GM21367 (cell line): ENCODE measurements around the gene CALY.

Source experiments
- ATAC-seq: cut with Tn5 transposase; IDR thresholded peaks from one replicate; pipeline ENCODE4 v1.9.1; 2021; ENCODE audit not compliant: unreplicated experiment

Gene CALY

DNA sequence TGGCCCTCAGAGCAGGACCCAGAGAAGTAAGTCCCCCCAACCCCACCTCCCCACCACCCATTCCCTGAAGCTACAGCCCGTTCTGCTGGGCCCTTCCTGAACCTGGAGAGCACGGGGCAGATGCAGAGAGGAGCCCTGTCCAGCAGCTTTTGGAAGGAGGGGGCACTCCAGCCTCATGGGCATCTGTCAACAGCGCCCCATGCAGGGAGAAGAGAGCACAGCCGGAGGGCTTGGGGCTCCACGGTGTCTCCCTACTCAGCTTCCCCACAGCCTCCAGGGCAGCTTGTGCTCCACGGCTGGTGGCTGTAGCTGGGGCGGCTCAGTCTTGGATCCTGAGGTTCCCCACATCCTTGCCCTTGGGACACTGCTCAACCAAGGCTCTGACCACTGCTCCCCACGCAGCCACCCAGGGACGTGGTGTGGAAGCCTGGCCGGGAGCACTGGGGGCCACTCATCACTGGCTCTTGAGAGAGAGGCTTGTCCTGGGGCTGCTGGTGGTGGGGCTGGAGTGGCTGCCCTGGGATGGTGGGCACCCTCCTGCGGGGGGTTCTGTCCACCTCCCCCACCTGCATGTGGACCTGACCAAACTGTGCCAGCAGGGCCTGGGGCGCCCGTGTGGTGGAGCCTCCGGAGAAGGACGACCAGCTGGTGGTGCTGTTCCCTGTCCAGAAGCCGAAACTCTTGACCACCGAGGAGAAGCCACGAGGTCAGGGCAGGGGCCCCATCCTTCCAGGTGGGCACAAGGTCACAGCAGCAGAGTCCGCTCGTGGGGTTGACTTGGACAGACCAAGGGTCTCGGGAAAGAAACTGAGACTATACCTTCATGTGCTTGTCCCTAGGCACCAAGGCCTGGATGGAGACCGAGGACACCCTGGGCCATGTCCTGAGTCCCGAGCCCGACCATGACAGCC, 15.0 kb upstream of the CALY start:
- ATAC-seq = no peak

DNA sequence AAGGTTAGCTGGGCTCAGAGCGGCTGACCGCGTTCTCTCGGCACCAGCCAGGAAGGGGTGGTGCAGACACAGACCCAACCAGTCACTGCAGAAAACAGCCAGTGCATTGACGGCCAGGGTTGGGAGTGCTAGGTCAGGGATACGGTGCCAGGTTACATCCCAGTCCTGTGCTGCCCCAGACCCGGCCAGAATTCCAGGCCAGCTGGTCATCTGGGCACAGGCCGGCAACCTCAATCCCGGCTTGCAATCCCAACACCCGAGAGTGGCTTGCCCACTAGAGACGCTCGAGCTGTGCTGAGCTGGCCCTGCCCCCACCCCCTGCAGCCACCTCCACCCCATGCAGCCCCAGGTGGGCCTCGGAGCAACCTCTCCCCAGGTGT, 14.2 kb upstream of the CALY start:
- no peak for ATAC-seq

DNA sequence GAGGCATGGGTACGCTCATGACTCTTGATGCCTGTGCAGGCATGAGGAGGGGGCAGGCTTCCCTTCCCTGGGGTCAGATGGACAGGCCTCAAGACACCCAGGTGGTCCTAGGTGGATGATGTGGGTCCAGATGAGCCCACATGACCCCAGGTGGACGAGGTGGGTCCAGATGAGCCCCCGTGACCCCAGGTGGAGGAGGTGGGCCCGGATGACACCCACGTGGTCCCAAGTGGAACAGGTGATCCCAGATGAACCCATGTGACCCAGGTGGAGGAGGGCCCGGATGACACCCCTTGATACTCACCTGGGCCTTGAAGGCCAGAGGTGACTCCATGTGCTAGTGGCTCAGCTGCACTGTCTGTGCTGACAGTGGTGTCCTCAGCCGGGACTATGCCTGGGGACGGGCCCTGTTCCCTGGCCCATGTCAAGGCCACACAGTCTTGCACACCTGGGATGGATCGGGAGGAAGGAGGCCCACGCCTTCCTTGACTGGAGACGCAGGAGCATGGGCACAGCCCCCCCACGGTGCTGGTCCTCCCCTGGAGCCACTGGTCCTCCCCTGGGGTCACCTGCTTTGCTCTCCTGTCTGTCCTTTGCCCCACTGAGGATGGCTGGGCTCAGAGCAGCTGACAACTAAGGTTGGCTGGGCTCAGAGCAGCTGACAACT, 13.7 kb upstream of the CALY start:
- no peak for ATAC-seq

DNA sequence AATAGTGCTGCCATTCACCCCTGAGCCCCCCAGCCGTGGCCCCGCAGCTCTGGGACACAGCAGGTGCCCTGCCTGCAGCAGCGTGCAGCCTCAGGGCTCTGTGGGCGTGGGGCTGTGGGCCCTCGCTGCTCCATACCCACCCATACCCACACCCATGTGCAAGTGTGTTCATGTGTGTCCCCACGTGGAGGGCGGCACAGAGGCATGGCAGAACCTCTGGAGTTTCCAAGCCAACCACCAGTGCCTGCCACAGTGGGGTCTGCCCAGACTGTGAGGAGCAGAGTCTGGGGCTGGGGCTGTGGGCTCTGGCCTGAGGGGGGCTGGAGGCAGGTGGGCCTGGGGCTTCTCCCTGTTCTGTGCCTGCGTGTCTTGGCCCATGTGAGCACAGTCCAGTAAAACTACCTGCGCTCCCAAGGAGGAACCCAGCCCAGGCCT, 12.9 kb upstream of the CALY start:
- ATAC-seq = no peak

DNA sequence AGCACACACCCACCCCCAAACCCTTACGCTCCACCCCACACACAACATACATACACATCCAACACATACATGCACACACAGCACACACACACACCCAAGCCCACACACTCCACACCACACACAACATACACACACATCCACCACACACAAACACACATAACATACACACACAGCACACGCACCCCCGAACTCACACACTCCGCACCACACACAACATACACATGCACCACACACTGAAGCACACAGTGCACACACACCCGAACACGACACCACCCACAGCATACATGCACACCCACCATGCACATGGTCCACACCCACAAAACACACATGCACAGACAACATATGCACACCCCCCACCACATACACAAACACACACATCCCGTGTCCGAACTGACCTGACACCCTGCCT, 12.5 kb upstream of the CALY start:
- ATAC-seq = no peak

DNA sequence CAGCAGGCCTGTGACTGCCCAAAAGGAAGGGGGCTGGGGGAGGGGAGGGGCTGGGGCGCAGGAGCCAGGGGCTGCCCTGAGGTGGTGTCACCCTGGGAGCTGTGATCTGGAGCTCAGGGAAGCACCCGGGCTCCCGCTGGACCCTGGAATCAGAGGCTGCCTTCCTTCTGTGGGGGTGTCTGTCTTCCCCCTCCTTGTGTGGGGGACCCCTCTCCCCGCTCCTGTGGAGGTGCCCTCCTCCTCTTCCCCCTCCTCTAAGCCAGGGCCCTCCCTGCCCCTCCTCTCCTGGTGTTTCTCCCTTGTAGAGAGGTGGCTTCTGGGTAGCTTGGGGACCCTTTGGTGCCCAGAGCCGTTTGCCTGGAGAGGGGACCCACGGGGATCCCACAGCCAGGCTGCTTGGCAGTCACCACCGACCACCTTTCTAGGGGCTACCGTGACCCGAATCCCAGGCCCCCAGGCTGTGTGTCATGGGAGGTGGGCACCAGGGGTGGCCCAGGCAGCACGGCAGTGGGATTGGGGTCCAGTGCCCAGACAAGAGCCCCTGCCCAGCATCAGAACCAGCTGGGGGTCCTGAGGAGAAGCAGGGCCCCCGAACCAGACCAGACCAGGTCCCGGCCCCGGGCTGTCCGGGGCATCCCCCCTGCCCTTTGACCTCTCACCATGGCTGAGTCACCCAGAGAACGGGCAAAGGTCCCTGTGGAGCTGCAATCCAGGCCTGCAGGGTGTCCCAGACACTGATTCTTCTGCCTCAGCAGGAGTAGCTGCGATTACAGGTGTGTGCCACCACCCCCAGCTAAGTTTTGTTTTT, 11.2 kb upstream of the CALY start:
- no peak for ATAC-seq

DNA sequence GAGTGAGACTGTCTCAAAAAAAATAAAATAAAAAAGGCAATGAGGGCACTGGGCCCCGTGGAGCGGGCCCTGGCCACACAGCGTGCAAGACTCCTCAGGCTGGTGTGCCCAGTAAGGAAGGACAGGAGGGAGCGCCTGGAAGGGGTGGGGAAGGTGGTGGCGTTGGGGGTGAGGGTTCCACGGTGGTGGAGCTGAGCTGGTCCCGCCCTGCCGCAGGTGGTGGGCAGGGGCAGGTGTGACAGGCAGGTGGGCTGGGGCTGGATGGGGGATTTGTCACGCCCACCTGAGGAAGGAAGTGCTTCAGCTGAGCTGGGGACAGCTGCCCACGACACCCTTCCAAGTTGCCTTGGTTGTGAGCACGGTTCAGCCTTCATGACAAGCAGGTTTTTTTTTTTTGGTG, 9.7 kb upstream of the CALY start:
- ATAC-seq = no peak

DNA sequence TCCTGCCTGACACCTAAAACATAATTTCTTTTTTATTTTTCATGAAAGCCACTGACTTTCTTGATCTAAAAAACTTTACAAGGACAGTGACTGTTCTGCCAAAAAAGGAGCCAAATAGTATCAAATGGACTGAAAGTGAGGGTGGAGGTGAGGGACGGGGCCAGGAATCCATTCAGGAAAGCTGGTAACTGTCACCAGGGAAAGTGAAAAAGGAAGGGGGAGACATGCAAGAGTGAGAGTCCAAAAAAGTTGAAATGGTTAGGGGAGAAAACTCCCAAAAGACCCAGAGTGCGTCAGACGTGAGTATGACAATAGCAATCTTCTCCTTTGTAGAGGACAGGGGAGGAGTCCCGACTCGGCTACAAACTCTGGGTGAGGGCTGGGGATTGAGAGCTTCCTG, 7.5 kb upstream of the CALY start:
- ATAC-seq = no peak

DNA sequence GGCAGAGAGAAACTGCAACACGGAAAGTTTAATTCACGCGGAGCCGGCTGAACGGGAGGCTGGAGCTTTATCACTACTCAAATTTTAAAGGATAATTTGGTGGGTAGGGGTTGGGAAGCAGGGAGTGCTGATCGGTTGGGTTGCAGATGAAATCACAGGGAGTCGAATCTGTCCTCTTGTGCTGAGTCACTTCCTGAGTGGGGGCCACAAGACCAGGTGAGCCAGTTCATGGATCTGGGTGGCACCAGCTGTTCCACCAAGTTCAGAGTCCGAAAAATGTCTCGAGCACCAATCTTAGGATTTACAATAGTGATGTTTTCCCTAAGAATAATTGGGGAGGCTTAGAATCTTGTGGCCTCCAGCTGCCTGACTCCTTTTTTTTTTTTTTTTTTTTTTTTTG, 6.9 kb upstream of the CALY start:
- no peak for ATAC-seq

DNA sequence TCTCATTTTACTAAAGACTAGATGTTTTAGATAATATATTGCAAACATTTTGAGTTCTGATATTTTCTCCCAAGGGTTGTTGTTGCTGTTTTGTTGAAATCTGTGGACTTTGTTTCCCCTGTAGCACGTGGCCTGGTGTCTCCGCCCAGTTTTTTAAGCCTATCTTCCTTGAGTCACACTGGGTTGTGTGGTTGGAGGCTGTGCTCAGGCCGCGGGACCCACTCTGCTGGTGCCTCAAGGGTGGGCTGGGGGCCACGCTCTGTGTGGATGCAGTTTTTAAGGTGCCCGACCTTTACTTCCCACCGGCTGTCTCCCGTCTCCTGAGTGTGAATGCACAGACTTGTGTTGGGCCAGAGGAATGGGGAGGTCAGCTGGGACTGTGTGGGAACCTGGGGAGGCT, 6.2 kb upstream of the CALY start:
- ATAC-seq = no peak

DNA sequence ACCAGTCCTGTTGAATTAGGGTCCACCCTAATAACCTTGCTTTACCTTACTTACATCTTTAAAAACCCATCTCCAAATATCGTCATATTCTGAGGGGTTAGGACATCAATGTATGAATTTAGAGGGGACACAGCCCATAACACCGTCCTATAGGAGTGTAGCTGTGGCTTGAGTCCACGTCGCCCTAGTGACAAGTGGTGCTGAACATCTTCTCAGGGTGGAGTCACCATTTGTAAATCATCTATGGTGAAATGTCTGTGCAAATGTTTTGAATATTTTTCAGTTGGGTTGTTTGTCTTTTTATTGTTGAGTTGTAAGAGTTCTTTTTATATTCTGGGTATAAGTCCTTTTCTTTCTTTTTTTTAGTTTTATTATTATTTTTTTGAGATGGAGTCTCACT, 5.3 kb upstream of the CALY start:
- ATAC-seq = no peak

DNA sequence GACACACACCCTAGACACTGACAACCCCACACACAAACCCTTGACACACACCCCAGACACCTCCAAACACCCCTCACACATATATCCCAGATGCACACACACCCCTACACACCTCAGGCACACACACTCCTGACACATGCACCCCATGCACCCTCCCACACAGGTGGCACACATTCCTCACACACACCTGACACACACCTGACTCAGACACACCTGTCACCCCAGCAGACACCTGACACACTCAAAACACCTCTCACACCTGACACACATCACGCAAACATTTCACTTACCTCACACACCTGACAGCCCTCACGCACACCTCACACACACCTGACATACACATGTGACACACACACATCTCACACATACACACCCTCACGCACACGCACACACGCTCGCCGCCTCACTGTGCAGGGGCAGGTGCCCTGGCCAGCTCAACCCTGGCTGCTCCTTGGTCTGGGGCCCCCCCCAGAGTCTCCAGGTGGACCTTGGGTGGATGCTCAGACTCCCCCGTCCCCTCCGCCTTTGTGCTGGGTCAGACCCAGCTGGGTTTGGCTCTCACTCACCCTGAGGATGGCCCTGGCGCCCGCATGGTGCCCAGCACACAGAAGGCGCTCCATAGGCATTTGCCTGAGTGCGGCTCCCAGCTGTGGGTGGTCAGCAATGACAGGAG, 3.1 kb upstream of the CALY start:
- no peak for ATAC-seq

DNA sequence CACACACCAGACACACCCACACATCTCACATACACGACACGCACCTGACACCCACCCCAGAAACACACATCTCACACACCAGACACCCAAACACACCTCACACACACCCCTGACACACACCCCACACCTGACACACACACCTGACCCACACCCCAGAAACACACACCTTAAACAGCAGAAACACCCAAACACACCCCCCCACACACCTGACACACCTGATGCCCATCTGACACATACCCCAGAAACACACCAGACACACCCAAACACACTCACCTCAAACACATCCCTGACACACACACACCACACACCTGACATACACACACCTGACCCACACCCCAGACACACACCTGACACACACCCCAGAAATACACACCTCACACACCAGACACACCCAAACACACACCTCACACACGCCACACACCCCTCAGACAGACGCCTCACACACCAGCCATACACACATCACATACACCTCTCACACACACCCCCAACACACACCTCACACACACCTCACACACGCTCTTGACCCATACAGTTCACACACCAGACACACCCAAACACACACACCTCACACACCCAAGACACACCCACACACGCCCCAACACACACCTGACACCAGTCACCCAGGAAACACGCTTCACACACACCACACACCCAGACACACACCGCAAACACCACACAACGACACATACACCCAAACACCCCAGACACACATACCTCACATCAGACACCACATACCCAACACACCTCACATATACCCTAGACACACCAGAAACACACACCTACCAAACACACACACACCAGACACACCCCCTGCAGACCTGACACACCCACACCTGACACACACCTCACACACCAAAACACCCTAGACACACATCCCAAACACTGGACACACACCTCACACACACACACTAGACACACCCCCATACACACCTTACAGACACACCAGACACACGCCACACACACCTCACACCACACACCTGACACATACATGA, 1.7 kb upstream of the CALY start:
- no peak for ATAC-seq

DNA sequence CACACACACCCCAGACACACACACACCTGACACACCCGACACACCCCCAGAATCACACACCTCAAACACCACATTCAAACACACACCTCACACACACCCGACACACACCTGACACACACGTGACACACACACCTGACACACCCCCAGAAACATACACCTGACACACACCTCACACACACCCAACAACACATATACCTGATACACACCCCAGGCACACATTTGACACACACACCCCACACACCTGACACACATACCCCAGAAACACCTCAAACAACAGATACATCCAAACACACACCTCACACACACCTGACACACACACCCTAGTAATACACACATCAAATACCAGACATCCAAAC, 652 bp upstream of the CALY start:
- ATAC-seq = no peak

DNA sequence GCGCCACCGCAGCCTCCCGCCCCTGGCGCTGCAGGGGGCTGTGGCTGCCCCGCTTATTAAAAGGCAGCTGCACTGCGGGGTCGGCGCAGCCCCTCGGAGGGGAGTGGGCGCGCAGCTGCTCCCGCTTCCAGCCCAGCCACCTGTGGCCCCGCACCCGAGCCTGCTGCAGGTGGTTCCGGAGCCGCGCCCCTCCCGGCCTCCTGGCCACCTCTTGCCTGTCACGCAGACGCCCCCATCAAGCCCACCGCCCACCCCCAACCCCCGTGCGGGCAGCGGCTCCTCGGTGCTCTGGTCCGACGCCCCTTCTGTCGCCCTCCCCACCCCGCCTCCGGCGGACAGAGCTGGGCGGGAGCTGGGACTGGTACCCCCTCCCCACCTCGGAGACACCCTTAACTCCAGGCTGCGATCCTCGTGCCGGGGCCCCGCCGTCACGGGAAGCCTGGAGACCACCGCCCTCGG, 549 bp downstream of the CALY start:
- ATAC-seq = no peak

DNA sequence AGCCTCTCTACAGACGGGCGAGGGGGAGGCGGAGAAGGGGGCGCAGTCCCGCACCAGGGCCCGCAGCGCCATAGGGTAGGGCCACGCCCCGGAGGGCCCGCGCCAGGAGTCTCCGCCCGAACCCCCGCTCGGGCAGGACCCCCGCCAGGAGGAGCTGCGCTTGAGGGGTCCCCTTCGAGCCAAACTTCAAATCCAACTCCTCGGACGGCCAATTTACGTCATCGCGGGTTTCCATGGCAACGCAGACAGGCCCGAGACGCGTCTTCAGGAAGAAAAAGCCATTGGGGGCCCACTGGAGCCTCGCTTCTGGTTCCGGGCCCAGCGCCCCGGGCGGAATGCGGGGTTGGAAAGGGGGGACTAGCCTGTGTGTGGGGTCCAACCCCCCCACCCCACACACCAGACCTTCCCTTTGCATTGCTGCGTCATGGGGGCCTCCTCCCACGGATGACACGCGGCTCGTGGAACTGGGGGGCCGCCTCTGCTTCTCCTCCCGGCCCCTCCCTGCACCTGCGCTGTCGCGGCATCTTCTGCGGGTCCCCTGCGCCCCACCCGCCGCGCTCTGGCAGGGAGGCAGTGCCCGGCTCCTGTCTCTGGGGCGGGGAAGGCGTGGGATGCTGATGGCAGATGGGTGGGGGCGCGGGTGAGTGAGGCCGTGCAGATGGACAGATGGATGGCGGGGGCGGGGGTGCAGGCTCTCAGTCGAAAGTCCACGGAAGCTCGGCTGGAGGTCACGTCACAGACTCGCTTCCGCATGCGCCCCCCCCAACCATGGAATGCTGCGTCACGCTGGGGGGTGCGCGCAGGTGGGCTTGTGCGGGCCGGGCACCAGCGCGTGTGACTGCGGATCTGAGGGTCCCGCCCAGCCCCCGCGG, 1.2 kb downstream of the CALY start:
- no peak for ATAC-seq

DNA sequence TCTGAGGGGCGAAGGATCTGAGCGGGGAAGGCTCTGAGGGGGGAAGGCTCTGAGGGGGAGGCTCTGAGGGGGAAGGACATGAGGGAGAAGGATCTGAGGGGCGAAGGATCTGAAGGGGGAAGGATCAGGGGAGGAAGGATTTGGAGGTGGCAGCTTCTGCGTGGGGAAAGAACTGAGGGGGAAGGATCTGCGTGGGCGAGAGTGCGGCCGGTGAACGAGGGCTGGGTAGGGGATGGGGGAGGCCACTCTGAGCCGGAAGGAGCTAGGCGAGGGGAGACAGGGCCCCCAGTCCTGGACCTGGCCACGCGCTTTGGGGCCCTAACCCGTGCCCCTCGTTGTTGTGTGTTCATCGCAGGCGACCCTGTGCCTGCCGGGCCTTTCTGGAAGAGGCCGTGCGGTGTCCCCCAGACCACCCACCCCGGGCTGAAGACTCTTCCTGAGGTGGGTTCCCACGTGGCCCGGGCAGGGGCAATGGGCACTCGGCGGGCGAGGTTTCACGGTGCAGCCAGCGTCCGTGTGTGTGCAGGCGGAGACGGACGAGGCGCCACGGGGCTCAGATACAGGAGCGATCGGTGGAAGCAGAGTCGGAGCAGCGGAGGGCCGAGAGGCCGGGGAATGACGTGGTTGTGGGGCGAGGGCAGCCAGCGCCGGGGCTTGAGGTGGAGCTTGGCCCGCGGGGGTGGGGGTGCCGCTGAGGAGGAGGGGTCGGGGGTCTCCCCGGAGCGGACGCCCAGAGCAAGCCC, 2.0 kb downstream of the CALY start:
- ATAC-seq = no peak

DNA sequence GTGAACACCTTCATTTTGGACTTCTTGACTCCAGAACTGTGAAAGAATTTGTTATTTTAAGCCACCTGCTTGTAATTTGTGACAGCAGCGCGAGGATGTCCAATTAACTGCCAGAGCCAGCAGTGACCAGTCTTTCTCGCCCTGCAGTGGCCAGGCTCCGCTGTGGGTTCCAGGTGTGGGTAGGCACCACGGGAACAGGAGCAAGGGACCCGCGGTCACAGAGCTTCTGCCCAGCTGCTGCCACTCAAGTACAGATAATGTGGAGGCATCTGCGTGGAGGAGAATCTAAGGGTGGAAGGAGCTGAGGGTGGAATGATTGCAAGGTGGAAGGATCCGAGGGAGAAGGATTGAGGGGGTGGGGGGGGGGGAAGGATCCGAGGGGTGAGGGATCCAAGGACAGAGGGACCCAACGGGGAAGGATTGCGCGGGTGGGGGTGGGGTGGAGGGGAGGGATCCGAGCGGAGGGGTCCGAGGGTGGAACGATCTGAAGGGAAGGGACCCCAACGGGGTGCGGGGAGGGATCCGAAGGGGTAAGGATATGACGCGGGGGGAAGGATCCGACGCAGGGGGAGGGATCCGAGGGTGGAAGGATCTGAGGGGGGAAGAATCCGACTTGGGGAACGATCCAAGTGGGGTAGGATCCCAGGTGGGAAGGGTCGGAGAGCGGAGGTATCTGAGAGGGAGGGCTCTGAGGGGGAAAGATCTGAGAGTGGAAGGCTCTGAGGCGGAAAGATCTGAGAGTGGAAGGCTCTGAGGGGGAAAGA, 3.6 kb downstream of the CALY start:
- ATAC-seq = no peak
